Heart left ventricle (tissue), 13 donors: Measurements from ENCODE around the gene N4BP2L1.

ENCODE experiments used
- CTCF ChIP-seq, 12 donors: fragments of 200-600 bp; sonication (generic) in 4 of 12; IDR thresholded peaks; one replicate each; pipeline versions ENCODE4 v1.5.0 to v1.8.0; 2018 to 2022; ENCODE audit warnings: antibody characterized with exemption in 12 of 12, mild to moderate bottlenecking in 5 of 12
- POLR2A ChIP-seq, 2 donors: fragments of 450-650 bp; IDR thresholded peaks; one replicate each; pipeline ENCODE4 v1.6.1; 2017; ENCODE audit warnings: antibody characterized with exemption in 2 of 2, mild to moderate bottlenecking in 2 of 2, moderate library complexity in 2 of 2
- donor health status: ischemic (EF 13 %, LVEDD 7.1; RV severe dilation, severe dysfunction).
- donor health status: DM: no; HTN: yes; CAD: no.
- donor health status: DM: no; HTN: no; CAD: no.
- donor health status: ischemic (EF 25% LVEDD 6.9; RV normal size, moderate dysfunction).
- donor health status: ischemic (EF 25% LVEDD 5.7; RV mildly dilated, moderate dysfunction).
- donor health status: ischemic (EF 35%, LVEDD 5.7; RV mildly dilated, moderate dysfunction).
- donor health status: nonischemic (EF 11% LVEDD 7.7; RV severe dilation, severe dysfunction).
- donor health status: DM: yes; HTN: yes; CAD: no.
- donor health status: PGD.
- donor health status: ischemic (EF 29% LVEDD 5.4; RV normal size, mild dysfunction).
- donor health status: nonischemic (EF 23%, LVEDD 6.1; RV moderate dilation, normal function).

GRCh38 chr13:32455594-32455903 is 27.6 kb upstream of the N4BP2L1 start:
- TF ChIP-seq CTCF (IDR thresholded peaks at IDR 0.05) (no peak), POLR2A (IDR thresholded peaks at IDR 0.05) (no peak)
